8988T (cell line): ENCODE measurements around the gene PLA2G12B.
"Not testable (repeated sequence)": the region's sequence is repeated elsewhere in the genome, so short reads cannot be mapped to it uniquely, and the experiment has no call there.

Source experiments
- DNase-seq: peaks from one replicate; pipeline ENCODE4 v3.0.0; 2011

The PLA2G12B gene, protein sequence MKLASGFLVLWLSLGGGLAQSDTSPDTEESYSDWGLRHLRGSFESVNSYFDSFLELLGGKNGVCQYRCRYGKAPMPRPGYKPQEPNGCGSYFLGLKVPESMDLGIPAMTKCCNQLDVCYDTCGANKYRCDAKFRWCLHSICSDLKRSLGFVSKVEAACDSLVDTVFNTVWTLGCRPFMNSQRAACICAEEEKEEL

DNA sequence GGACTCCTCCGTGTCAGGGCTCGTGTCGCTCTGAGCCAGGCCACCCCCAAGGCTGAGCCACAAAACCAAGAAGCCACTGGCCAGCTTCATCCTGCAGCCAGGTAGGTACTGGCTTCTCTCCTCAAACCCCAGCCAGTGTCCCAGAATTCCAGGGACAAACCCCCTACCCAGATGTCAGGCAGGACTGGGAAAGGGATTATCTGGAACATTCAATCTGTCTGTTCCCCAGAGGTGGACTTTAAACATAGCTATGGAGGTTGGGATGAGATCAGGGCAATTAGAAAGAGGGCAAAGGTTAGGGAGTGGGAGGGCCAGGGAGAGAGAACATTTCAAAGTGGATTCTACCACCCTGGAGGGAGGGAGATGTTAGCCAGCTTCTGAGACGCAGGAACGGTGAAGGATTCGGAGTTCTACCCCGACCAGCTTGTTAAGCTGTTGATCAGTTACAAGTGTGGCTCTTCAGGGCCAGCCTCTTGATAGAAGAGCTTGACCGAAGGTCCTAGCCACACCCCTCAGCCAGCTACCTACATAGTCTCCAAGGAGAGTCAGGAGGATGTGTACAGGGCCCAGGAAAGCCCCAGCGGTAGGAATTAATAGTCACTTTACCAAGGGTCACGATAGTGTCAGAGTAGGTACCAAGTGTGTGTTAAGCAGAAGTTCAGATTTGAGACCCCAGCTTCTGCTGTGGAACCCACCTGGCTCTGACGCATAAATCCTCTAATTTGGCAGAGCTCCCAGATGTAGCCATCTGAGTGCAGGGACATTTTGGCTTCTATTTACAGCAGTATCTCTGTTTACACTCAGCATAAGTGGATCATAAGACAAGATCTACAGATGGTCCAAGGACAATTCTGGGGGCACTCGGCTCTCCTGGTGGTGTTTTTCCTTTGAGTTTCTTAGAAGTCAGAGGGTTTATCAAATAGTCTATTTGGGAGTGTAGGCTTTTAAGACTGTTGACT, at the start of gene PLA2G12B:
Gene PLA2G12B, minus strand, starts transcription at position 211 of the 959 bp plus-strand sequence. Its CDS starts 121 bp downstream, at position 90.
- DNase-seq: no peak

DNA sequence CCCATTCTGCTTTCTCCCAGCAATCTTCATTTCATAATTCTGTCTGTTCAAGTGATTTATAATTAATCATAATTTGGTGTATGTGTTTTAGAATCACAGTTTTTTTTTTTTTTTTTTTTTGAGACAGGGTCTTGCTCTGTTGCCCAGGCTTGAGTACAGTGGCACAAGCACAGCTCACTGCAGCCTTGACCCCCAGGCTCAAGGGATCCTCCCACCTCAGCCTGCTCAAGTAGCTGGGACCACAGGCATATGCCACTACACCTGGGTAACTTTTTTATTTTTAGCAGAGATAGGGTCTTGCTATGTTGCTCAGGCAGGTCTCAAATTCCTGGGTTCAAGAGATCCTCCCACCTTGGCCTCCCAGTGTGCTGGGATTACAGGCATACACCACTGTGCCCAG, 49.2 kb upstream of the PLA2G12B start:
- DNase-seq: no peak

DNA sequence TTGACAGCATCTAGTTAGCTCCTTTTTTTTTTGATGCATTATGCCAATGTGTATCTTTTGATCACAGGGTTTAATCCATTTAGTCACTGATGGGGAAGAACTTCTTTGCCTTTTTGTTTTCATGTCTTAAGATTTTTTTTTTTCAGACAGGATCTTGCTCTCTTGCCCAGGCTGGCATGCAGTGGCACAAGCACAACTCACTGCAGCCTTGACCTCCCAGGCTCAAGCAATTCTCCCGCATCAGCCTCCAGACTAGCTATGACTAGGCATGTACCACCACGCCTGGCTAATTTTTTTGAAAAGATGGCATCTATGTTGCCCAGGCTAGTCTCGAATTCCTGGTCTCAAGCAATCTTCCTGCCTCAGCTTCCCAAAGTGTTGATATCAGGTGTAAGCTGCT, 46.4 kb upstream of the PLA2G12B start:
- DNase-seq: no peak

DNA sequence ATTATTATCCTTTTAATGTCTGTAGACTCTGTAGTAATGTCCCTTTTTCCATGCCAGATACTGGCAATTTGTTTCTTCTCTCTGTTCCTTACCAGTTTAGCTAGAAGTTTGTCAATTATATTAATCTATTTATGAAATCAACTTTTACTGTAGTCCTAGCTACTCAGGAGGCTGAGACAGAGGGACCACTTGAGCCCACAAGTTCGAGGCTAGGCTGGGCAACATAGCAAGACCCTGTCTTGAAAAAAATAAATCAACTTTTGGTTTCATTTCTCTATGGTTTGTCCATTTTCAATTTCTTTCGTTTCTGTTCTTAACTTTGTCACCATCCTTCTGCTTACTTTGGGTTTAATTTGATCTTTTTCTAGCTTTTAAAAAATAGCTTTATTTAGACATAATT, 42.5 kb upstream of the PLA2G12B start:
- no peak for DNase-seq

DNA sequence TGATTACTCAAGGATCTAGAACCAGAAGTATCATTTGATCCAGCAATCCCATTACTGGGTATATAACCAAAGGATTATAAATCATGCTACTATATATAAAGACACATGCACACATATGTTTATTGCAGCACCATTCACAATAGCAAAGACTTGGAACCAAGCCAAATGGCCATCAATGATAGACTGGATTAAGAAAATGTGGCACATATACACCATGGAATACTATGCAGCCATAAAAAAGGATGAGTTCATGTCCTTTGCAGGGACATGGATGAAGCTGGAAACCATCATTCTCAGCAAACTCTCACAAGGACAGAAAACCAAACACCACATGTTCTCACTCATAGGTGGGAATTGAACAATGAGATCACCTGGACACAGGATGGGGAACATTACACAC, 40.9 kb upstream of the PLA2G12B start:
- DNase-seq: not testable (repeated sequence)

DNA sequence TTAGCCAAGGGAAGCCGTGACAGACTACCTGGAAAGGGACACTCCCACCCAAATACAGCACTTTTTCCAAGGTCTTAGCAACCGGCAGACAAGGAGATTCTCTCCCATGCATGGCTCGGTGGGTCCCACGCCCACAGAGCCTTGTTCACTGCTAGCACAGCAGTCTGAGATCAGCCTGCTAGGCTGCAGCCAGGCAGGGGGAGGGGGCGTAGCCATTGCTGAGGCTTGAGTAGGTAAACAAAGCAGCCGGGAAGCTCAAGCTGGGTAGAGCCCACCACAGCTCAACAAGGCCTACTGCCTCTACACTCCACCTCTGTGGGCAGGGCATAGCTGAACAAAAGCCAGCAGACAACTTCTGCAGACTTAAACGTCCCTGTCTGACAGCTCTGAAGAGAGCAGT, 35.2 kb upstream of the PLA2G12B start:
- not testable (repeated sequence) for DNase-seq

DNA sequence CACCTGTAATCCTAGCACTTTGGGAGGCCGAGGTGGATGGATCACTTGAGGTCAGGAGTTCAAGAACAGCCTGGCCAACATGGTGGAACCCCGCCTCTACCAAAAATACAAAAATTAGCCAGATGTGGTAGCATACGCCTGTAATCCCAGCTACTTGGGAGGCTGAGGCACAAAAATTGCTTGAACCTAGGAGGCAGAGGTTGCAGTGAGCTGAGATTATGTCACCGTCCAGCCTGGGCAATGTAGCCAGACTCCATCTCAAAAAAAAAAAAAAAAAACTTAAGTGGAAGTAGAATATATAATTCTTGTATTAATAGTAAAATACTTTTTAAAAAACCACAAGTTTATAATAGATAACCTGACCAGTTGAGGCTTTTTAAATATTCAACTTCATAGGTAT, 30.0 kb upstream of the PLA2G12B start:
- DNase-seq: not testable (repeated sequence)

DNA sequence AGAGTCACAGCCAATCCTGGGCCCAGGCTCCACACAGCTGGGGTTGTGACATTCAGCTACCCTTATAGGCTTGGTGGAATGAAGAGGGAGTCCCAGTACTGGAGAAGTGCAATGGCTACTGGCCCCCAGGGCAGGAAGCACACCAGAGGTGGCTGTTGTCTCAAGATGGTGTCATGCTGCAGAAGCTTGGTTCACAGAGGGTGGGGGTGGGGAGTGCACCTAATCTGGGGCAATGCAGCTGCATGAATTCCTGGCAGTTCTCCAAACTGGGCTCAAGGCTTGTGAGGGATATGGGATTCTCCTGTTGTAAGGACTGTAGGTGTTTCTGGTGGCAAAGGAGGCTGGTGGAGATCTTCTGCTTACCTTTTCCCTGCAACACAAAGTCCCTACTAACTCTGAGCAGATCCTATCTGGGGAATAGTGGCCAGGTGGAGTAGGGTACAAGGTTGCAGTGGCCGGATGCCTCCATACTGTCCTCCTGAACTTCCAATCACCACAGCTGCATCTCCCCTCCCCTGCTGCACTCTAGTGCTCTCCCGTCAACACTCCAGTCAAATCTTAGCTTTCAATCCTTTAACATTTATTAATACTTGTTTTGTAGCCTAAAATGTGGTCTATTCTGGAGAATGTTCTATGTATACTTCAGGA, 27.4 kb upstream of the PLA2G12B start:
- no peak for DNase-seq

DNA sequence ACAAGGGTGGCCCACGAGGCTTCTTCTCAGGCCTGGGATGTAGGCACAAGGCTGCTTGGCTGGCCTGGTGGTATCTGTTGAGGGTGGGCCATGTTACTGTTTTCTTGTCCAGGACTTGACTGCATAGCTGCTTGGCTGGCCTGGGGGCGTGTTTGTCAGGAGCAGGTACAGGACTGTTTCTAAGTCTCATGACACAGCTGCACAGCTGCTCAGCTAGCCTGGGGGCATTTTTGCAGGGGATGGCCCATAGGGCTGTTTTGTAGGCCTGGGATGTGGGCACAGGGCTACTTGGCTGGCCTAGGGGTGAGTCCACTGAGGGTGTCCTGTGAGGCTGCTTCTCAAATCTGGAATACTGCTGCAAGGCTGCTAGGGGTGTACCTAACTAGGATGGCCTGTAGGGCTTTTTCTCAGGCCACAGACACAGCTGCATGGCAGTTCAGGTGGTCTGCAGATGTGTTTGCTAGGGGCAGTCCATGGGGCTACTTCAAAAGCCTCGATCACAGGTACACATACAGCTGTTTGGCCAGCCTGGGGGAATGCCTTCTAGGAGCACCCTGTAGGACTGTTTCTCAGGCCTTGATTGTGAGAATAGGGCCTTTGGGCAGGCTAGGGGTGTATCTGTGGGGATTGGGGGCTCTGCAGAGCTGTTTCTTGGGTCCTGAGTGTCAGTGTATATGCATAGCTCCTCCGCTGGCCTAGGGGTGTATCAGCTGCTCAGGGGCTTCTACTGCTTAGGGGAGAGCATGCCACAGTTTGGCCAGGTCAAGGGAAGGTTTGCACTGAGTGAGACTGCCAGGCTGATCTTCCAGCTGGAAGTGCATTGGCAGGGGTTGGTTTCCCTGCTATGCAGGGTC, 26.6 kb upstream of the PLA2G12B start:
- no peak for DNase-seq

DNA sequence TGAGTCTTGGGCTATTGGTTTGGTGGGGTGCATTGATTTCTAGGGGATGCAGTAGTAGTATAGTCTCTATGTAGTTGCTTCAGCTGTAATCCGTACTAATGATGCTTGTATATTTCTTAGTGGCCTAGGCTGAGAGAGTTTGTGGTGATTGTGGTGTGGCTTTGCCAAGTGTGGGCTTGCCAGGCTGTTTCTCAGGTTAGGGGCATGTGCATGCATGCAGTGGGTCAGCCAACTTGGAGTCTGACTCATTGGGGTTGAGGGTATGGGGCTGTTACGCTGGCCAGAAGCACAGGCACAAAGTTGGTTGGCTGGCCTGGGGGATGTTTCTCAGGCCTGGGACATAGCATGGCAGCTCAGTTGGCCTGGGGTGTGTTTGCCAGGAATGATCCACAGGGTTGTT, 25.7 kb upstream of the PLA2G12B start:
- no peak for DNase-seq

DNA sequence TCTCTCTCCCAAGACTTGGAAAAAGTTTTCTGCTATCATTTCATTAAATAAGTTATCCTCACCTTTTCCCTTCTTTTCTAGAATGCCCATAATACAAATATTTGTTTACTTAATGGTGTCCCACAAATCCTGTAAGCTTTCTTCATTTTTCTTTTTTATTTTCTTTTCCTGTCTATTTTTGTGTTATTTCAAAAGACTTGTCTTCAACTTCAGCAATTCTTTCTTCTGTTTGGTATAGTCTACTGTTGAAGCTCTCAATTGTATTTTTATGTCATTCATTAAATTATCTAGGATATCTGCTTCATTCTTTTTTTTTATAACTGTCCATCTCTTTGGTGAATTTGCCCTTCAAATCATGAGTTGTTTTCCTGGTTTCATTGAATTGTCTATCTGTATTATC, 25.1 kb upstream of the PLA2G12B start:
- no peak for DNase-seq

DNA sequence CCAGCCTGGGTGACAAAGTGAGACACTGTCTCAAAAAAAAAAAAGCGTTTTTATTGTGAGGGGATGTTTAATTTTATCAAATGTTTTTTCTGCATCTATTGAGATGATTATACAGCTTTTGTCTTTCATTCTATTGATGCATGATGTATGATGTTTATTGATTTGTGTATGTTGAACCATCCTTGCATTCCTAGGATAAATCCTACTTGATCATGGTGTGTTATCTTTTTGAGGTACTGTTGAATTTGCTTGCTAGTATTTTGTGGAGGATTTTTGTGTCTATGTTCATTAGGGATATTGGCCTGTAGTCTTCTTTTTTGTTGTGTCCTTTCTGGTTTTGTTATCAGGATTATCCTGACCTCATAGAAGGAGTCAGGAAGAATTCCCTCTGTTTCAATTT, 22.3 kb upstream of the PLA2G12B start:
- no peak for DNase-seq

DNA sequence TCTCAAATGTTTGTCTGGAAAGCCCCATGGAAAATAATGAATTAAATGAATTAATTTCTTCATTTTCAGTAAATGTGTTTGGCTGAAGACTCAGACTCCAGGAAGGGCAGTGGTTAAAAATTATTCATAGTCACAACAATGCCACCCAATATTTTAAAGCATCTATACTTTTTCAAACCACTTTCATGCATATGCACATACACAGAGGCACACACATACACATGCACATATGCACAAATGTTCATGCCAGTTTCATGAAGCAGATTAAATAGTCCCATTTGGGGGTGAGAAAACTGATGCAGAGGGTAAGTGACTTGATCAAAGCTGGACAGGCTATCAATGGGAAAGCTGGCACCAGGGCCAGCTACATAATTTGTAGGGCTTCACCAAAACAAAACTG, 1.4 kb upstream of the PLA2G12B start:
- DNase-seq: no peak

DNA sequence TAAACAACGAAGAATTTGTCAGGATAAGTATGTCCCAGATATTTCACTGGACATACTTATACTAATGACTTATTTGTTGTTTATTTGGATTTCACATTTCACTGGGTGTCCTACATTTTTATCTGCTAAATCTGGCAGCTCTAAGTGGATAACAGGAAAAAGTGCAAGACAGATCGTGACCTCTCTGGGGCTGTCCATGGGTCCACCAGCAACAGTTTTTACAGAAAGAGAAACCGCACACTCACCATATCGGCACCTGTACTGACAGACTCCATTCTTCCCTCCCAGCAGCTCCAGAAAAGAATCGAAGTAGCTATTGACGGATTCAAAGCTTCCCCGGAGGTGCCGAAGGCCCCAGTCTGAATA, 393 bp downstream of the PLA2G12B start:
- DNase-seq: no peak

DNA sequence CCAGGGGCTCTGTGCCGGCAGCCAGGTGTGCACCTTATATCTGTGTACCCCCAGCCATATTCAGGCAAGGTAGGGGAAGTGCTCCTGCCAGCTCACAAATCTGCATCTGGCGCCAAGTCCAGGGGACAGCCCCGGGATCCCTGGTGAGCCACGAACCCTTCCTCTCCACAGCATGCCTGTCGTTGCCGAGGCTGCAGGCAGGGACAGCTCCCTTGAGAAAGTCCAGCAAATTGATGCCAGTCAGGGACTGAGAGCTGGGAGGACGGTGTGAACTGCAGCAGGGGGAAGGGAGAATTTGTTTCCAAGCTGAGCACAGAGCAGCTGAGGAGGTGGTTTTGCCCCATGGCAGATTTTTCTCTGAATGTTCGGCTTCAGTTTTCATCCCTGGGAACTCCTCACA, 919 bp downstream of the PLA2G12B start:
- DNase-seq: no peak

DNA sequence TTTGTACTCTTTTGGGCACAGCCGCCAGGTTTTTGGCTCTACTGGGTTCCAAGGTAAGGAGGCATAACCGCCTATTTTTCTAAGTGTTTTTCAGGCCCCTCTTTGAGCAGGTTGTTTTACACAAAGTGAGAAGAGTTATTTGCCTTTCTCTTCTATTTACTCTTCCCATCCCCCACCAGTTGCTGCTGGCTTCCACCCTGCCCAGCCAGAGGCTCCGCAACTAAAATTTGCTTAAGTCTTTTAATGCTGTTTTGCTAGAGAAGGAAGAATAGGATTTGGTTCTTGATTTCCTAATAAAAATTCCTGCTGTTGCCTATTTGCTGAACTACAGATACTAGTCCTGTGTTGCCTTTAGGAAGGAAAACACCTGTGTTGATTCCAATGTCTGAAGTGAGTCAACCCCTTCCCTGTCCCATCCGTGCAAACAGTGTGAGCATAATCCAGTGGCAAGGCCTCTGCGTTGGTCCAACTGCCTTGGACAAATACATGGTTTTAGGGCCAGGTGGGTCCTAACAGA, 1.9 kb downstream of the PLA2G12B start:
- DNase-seq: no peak

DNA sequence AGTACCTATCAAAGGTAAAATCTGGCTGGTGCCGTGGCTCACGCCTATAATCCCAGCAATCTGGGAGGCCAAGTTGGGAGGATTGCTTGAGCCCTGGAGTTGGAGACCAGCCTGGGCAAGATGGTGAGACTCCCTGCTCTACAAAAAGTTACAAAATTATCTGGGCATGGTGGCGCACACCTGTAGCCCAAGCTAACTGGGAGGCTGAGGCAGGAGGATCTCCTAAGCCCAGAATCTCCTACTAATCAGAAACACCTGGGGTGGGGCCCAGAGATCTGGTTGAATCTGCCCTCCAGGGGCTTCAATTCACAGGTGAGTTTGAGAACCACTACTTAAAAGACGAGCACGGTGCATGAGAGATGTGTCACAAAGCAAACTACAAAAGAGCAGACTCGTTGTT, 2.4 kb downstream of the PLA2G12B start:
- no peak for DNase-seq

DNA sequence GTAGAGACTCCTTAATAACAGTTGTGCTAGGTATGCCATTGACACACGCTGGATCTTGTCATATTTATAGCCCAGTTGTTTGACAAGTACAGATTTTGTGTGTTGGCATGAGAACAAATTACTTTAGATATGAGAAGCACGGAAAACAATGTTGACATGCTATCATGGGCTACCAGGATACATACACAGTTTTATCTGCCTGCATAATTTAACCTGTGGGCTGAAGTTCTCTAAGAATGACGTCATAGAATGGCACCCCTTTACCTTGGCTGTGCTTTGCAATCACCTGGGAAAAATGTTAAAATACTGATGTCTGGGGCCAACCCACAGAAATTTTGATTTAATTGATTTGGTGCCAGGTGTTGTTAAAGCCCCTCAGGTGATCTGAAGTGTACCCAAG, 2.8 kb downstream of the PLA2G12B start:
- DNase-seq: no peak

DNA sequence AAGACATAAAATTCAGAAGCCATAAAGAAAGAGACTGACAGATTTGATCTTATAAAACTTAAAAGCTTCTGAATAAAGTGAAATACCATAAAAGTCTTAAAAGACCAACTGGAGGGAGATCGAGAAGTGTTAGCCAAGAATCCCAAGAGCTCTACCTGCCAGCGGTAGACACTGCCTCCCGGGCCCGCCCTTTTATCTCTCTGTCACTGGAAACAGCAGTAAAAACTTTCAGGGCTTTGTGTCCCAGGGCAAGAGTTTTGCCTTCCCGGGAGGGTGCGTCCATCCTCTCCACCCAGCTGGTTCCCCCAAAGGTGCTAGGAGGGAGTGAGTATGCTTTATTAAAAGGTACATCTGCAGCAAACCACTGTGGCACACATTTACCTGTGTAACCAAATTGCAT, 5.8 kb downstream of the PLA2G12B start:
- no peak for DNase-seq

DNA sequence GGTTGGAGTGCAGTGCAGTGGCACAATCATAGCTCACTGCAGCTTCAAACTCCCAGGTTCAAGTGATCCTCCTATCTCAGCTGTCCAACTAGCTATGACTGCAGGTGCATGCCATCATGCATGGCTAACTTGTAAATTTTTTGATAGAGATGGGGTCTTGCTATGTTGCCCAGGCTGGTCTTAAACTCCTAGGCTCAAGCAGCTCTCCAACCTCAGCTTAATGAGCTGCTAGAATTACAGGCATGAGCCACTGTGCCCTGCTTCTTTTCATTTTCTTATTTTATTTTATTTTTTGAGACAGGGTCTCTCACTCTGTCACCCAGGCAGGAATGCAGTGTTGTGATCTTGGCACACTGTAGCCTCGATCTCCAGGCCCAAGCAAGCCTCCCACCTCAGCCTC, 7.6 kb downstream of the PLA2G12B start:
- DNase-seq: no peak

DNA sequence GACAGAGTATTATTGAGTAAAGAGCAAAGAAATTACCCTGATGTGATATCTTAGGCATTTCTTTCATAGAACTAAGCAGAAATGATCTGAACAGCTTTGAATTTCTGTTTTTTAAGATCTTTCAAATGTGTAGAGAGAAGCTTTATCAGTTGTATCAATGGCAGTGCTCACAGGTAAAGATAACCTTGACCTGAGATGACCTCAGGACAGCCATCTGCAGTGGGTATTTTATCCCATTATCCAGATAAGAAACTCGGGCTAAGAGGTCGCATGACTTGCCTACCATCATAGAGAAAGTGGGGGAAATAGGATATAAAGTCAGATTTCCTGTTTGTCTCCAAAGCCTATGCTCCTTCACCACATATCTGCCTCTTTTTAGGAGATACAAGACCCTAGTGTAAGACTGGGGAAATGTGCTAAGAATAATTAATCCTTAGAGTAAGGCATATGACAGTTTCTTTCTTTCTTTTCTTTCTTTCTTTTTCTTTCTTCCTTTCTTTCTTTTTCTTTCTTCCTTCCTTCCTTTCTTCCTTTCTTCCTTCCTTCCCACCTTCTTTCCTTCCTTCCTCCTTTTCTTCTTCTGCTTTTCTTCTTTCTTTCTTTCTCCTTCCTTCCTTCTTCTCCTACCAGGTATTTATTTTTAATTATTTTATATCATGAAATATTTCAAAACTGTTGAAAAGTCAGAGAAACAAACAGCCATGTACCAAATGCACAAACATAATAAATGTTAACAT, 10.9 kb downstream of the PLA2G12B start:
- no peak for DNase-seq

DNA sequence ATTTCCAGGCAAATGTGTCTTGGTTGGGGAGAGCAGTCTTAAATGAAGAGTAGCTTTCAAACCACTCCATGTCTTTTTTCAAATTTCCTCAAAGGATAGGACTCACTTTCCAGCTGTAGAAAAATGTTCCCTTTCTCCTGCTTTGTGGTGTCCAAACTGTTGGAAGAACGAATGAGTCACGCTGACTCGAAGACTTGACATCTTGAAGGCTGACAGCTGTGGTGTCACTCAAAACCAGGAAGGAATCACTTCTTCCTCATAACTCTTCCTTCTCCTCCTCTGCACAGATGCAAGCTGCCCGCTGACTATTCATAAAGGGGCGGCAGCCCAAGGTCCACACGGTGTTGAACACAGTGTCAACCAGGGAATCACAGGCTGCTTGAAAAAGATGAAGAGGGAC, 19.2 kb downstream of the PLA2G12B start:
- no peak for DNase-seq
